T-helper 2 cell treated with Interferon-gamma antibody and Interleukin-4, amounts not matched to agents 5 μg/mL and 100 μg/mL, for 36 hours (primary cell): Measurements from ENCODE around the gene PARD3.
"Not testable (repeated sequence)": the region's sequence is repeated elsewhere in the genome, so short reads cannot be mapped to it uniquely, and the experiment has no call there.

Experiments
- DNase-seq: peaks from one replicate; pipeline ENCODE4 v3.0.0; 2021; ENCODE audit warnings: low spot score
- H3K27ac Mint-ChIP-seq: one replicate; pipeline ENCODE4 v1.8.0; 2021; ENCODE audit warnings: mild to moderate bottlenecking, mixed read lengths
- H3K27me3 Mint-ChIP-seq: one replicate; pipeline ENCODE4 v1.8.0; 2021; ENCODE audit warnings: low read depth, mixed read lengths
- H3K36me3 Mint-ChIP-seq: one replicate; pipeline ENCODE4 v1.8.0; 2021; ENCODE audit warnings: low read depth, mixed read lengths
- H3K4me1 Mint-ChIP-seq: one replicate; pipeline ENCODE4 v1.8.0; 2021; ENCODE audit warnings: low read depth, mixed read lengths
- H3K4me3 Mint-ChIP-seq: one replicate; pipeline ENCODE4 v1.8.0; 2022; ENCODE audit warnings: mild to moderate bottlenecking, moderate library complexity, mixed read lengths
- H3K9me3 Mint-ChIP-seq: one replicate; pipeline ENCODE4 v1.8.0; 2021; ENCODE audit warnings: mixed read lengths

The PARD3 gene

DNA sequence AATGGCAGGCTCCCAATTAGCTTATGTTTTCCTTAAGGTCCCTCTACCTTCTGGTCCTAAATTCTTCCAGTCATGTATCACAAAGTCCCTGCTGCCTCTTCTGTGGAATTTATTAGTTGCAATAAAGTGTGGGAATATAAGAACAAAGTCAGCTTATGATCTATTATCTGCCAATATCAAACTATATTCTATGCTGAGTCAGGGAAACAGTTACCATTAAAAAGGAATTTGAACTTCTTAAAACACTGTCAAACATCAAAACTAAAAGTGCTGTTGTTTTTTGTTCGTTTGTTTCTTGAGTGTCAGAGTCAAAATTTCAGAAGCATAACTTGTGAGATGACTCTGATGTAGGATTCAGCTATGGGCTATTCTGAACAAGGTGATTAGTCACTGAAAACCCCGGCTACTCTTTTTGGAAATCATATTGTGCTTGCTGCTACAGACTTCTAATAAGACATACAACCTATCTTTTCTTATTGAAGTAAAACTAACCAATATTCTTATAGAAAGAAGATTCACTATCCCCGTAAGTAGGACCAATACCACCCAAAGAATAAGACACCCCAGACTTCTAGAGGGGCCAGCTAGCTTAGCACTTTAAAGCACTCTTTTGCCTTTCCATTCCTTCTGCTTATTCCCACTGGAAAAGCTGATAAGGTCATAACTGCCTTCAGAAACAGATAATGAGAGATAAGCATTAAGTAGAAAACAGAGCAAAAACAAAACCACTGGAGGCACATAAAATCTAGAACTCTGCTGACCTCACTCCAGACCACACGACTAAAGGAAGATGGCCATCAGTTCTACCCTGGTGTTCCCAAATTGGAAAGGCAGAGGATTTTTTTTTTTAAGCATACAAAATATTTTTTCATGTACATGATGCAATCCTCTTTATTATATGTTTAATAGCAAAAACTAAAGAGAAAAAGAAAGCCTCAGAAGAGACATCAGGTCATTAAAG, 370.6 kb downstream of the PARD3 start:
- no peak overlapping the region for H3K27ac Mint-ChIP-seq
- H3K36me3 Mint-ChIP-seq, result no peaks in the 10 kb centered on the region
- H3K4me3 Mint-ChIP-seq, result no peak overlapping the region
- no peaks in the 10 kb centered on the region for H3K27me3 Mint-ChIP-seq
- H3K9me3 Mint-ChIP-seq, result no peaks in the 10 kb centered on the region
- H3K4me1 Mint-ChIP-seq, result no peaks in the 10 kb centered on the region
- no peak for DNase-seq

DNA sequence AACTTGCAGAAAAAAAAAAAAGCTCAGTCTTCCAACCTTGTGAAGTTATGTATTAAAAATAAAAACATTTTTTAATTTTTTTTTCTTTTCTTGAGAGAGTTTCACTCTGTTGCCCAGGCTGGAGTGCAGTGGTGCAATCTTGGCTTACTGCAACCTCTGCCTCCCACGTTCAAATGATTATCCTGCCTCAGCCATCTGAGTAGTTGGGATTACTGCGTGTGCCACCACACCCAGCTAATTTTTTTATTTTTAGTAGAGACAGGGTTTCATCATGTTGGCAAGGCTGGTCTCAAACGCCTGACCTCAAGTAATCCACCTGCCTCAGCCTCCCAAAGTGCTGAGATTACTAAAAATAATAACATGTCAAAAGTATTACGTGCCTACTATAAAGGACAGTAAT, 375.7 kb downstream of the PARD3 start:
- not testable (repeated sequence) for H3K4me3 Mint-ChIP-seq, H3K36me3 Mint-ChIP-seq, H3K27me3 Mint-ChIP-seq, DNase-seq, H3K4me1 Mint-ChIP-seq, H3K27ac Mint-ChIP-seq, H3K9me3 Mint-ChIP-seq

- no peak for DNase-seq
- Mint-ChIP-seq H3K4me1 (no peaks in the 10 kb centered on the region), H3K27ac (no peak overlapping the region), H3K27me3 (no peaks in the 10 kb centered on the region), H3K9me3 (no peaks in the 10 kb centered on the region), H3K36me3 (no peaks in the 10 kb centered on the region), H3K4me3 (no peak overlapping the region)
Observed at GRCh38 chr10:34438741-34439140, 376.4 kb downstream of the PARD3 start.

DNA sequence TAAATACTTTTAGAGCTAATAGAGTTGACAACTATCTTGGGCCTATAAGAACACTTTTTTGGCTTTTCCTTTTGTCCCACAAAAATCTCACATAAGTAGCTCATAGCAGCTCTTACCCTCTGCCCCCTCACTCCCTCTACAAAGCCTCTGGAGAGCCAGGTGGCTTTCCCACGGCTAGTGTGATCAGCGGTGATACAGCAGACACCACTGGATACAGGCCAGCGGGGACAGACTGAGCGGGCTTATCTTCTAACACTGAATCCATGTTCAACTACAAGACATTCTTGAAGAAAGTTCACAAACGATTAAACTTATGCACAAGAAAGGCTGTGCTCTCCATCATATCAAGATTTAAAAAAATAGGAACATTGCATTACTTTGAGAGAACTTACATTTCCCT, 377.2 kb downstream of the PARD3 start:
- no peaks in the 10 kb centered on the region for H3K4me1 Mint-ChIP-seq
- H3K9me3 Mint-ChIP-seq, result no peaks in the 10 kb centered on the region
- H3K27me3 Mint-ChIP-seq, result no peaks in the 10 kb centered on the region
- no peak overlapping the region for H3K4me3 Mint-ChIP-seq
- no peak for DNase-seq
- H3K27ac Mint-ChIP-seq, result no peak overlapping the region
- no peaks in the 10 kb centered on the region for H3K36me3 Mint-ChIP-seq

DNA sequence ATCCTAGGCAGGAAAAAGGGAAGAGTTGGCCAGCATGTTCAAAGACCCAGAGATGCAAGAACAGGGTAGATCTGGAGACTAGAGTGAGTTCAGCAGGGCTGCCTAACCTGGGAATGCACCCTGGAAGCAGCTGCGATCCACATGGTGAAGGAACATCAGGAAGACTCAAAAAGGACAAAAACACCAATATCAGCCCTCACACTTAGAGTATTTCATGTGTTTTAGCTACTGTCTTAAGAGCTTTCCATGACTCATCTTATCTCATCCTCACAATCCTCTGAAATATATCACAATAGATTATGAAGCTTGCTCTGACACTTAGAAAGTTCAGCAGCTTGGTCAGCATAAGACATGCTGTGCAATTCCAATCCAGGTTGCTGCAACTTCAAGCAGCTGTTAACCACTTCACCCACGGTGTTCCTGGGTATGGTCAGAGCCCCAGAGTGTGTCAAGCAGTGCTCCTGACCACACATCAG, 380.9 kb downstream of the PARD3 start:
- no peaks in the 10 kb centered on the region for H3K36me3 Mint-ChIP-seq
- no peaks in the 10 kb centered on the region for H3K4me1 Mint-ChIP-seq
- no peak overlapping the region for H3K4me3 Mint-ChIP-seq
- H3K9me3 Mint-ChIP-seq, result no peaks in the 10 kb centered on the region
- DNase-seq, result no peak
- H3K27ac Mint-ChIP-seq, result no peak overlapping the region
- no peaks in the 10 kb centered on the region for H3K27me3 Mint-ChIP-seq

DNA sequence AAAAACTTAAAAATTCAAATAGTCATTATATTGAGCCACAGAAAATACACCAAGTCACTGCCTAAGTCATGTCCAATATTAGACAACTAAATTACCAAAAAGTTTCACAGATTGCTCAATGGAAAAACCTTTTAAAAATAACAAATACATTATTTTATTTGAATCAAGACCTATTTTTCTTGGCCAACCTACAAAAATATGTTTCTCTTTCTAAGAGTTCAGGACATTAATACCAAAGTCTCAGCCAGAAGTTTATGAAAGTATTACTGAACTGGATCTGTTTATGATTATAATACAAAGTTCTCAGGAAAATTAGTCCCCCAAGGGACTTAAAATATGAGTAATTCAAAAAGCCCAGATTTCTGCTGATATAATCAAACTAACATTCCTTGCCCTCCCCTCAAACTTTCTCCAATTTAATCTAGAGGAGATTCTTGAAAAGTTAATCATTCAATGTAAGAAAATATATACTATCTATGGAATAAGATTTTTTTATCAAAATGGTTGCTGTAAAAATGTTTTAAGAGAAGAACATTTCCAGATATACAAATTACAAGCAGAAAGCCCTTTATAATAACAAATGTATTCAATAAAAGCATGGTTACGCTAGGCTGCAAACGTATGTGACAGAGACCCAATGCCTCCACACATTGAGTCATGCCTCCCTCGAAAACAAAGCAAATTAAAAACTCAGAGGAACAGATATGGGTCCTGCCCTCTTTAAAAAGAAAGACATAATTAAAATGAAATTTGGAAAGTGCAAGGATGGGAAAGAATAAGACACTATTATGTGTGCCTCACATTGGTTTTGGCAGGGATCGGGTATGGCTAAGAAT, 381.6 kb downstream of the PARD3 start:
- Mint-ChIP-seq H3K36me3 (no peaks in the 10 kb centered on the region), H3K27me3 (no peaks in the 10 kb centered on the region), H3K27ac (no peak overlapping the region), H3K4me3 (no peak overlapping the region), H3K4me1 (no peaks in the 10 kb centered on the region), H3K9me3 (no peaks in the 10 kb centered on the region)
- no peak for DNase-seq

- Mint-ChIP-seq H3K4me3 (no peak overlapping the region), H3K27me3 (no peaks in the 10 kb centered on the region), H3K27ac (no peak overlapping the region), H3K4me1 (no peaks in the 10 kb centered on the region), H3K36me3 (no peaks in the 10 kb centered on the region), H3K9me3 (no peaks in the 10 kb centered on the region)
- DNase-seq, result no peak
Observed at GRCh38 chr10:34432589-34432988, 382.5 kb downstream of the PARD3 start.

GRCh38 chr10:34430685-34431084, 384.4 kb downstream of the PARD3 start:
- Mint-ChIP-seq H3K4me1 (no peaks in the 10 kb centered on the region), H3K27me3 (no peaks in the 10 kb centered on the region), H3K27ac (no peak overlapping the region), H3K36me3 (no peaks in the 10 kb centered on the region), H3K9me3 (no peaks in the 10 kb centered on the region), H3K4me3 (no peak overlapping the region)
- no peak for DNase-seq

DNA sequence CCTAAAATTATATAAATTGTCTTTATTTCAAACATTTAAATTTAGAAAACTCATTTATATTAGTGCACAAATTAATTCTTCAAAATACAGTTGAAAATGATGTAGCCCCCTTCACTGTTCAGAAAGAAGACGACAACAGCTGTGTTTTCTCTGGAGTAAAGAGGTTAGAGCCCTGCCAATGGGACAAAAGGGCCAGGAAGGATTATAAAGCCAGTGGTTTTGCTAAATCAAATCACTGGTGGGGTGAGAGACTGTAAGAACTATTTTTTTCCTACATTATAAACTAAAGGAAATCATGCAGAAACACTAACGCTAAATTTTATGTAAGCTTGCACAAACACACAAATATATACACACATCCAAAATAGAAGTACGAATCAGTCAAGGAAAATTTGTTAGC, 386.6 kb downstream of the PARD3 start:
- H3K36me3 Mint-ChIP-seq, result no peaks in the 10 kb centered on the region
- no peak overlapping the region for H3K27ac Mint-ChIP-seq

DNA sequence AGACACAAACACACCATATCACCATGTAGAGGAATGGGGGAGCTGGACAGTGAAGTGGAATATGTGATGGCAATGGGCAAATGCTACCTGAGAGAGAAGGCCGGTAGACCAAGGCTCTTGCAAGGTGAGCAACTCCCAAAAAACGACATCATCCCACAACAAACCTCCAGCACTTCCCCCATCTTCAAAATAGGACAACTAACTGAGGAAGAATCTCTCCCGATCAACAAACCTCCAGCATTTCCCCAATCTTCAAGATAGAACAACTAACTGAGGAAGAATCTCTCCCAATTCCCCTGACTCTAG, 387.2 kb downstream of the PARD3 start:
- Mint-ChIP-seq H3K27ac (no peak overlapping the region), H3K9me3 (no peaks in the 10 kb centered on the region), H3K36me3 (no peaks in the 10 kb centered on the region), H3K4me3 (no peak overlapping the region), H3K27me3 (no peaks in the 10 kb centered on the region), H3K4me1 (no peaks in the 10 kb centered on the region)
- no peak for DNase-seq

More for the DNA sequence above, 386.6 kb downstream of the PARD3 start:
- Mint-ChIP-seq H3K4me3 (no peak overlapping the region), H3K27me3 (no peaks in the 10 kb centered on the region), H3K9me3 (no peaks in the 10 kb centered on the region), H3K4me1 (no peaks in the 10 kb centered on the region)
- DNase-seq, result no peak

DNA sequence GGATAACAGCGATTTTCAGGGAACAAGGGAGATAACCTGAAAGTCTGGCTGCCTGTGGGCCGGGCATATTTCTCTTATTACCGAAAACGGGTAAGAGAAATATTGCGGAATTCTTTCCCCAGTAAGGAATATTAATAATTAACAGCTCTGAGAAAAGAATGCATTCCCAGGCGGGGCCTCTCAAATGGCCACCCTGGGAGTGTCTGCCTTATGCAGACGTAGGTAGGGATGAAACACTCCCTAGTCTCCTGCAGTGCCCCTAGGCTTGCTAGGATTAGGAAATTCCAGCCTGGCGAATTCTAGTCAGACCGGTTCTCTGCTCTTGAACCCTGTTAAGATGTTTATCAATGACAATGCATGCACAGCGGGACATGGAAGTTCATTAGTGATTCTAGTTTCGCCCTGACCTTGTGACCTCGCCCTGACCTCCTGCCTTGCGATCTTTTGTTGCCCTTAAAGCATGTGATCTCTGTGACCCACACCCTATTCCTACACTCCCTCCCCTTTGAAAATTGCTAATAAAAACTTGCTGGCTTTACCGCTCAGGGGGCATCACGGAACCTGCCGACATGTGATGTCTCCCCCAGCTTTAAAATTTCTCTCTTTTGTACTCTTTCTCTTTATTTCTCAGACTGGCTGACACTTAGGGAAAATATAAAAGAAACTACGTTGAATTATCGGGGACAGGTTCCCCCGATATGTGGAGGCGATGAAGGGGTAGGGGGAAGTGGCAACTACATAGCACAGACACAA, 387.8 kb downstream of the PARD3 start:
- not testable (repeated sequence) for H3K9me3 Mint-ChIP-seq, H3K27me3 Mint-ChIP-seq, H3K27ac Mint-ChIP-seq, H3K4me3 Mint-ChIP-seq, H3K4me1 Mint-ChIP-seq, DNase-seq, H3K36me3 Mint-ChIP-seq

- not testable (repeated sequence) for H3K27me3 Mint-ChIP-seq, H3K36me3 Mint-ChIP-seq, H3K4me1 Mint-ChIP-seq, H3K9me3 Mint-ChIP-seq, DNase-seq, H3K4me3 Mint-ChIP-seq, H3K27ac Mint-ChIP-seq
Observed at GRCh38 chr10:34426538-34427157, 388.4 kb downstream of the PARD3 start.

GRCh38 chr10:34426041-34426440, 389.1 kb downstream of the PARD3 start:
- Mint-ChIP-seq H3K4me3 (no peak overlapping the region), H3K27me3 (no peaks in the 10 kb centered on the region), H3K36me3 (no peaks in the 10 kb centered on the region)

More at GRCh38 chr10:34426041-34426440, 389.1 kb downstream of the PARD3 start:
- no peak for DNase-seq
- no peaks in the 10 kb centered on the region for H3K9me3 Mint-ChIP-seq
- H3K27ac Mint-ChIP-seq, result no peak overlapping the region
- no peaks in the 10 kb centered on the region for H3K4me1 Mint-ChIP-seq
